ENCODE measurements around the gene MXRA8.

DNA sequence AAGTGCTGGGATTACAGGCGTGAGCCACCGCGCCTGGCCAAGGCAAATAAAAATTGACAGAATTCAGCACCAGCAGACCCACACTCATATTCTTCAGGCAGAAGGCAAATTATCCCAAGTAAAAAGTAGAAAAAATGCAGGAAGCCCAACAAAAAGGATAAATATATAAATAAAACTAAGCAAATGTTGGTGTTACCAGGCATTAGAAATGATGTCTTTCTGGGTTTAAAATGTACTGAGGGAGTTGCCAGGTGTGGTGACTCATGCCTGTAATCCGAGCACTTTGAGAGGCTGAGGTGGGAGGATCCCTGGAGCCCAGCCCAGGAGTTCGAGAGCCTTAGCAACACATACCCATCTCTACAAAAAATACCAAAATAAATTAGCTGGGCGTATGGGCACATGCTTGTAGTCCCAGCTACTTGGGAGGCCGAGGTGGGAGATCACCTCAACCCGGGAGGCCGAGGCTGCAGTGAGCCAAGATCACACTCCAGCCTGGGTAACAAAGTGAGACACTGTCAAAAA, 40.2 kb downstream of the MXRA8 start:
- no peak for TF ChIP-seq NR2F6 (CRISPR knock-in tag; IDR thresholded peaks at IDR 0.05)
- no peak for TF ChIP-seq ARNT (IDR thresholded peaks at IDR 0.05)
- no peak for TF ChIP-seq MAZ (CRISPR knock-in tag; conservative IDR thresholded peaks at IDR 0.05 in 1 of 2, IDR thresholded peaks at IDR 0.05 in 1 of 2)
- no peak for TF ChIP-seq POLR2A (conservative IDR thresholded peaks at IDR 0.05)
- no peak for TF ChIP-seq BRD4 (IDR thresholded peaks at IDR 0.05)
- TF ChIP-seq, protein P1, sequence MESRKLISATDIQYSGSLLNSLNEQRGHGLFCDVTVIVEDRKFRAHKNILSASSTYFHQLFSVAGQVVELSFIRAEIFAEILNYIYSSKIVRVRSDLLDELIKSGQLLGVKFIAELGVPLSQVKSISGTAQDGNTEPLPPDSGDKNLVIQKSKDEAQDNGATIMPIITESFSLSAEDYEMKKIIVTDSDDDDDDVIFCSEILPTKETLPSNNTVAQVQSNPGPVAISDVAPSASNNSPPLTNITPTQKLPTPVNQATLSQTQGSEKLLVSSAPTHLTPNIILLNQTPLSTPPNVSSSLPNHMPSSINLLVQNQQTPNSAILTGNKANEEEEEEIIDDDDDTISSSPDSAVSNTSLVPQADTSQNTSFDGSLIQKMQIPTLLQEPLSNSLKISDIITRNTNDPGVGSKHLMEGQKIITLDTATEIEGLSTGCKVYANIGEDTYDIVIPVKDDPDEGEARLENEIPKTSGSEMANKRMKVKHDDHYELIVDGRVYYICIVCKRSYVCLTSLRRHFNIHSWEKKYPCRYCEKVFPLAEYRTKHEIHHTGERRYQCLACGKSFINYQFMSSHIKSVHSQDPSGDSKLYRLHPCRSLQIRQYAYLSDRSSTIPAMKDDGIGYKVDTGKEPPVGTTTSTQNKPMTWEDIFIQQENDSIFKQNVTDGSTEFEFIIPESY (CRISPR knock-in tag; IDR thresholded peaks at IDR 0.05), result no peak
- no peak for TF ChIP-seq PHF8 (IDR thresholded peaks at IDR 0.05; ENCODE audit: borderline replicate concordance, low read length)
- no peak for TF ChIP-seq NR4A1 (CRISPR knock-in tag; IDR thresholded peaks at IDR 0.05)
- TF ChIP-seq NR4A1 (tag; IDR thresholded peaks at IDR 0.05), result no peak
- TF ChIP-seq, protein P2, sequence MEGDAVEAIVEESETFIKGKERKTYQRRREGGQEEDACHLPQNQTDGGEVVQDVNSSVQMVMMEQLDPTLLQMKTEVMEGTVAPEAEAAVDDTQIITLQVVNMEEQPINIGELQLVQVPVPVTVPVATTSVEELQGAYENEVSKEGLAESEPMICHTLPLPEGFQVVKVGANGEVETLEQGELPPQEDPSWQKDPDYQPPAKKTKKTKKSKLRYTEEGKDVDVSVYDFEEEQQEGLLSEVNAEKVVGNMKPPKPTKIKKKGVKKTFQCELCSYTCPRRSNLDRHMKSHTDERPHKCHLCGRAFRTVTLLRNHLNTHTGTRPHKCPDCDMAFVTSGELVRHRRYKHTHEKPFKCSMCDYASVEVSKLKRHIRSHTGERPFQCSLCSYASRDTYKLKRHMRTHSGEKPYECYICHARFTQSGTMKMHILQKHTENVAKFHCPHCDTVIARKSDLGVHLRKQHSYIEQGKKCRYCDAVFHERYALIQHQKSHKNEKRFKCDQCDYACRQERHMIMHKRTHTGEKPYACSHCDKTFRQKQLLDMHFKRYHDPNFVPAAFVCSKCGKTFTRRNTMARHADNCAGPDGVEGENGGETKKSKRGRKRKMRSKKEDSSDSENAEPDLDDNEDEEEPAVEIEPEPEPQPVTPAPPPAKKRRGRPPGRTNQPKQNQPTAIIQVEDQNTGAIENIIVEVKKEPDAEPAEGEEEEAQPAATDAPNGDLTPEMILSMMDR (IDR thresholded peaks at IDR 0.05 in 2 of 3, conservative IDR thresholded peaks at IDR 0.05 in 1 of 3; ENCODE audit: insufficient read depth in 2 of 3, low read depth in 1 of 3, low read length in 3 of 3), result no peak
- no peak for TF ChIP-seq EZH2 (IDR thresholded peaks at IDR 0.05; ENCODE audit: borderline replicate concordance, low read depth, low read length)
- TF ChIP-seq NFE2 (IDR thresholded peaks at IDR 0.05; ENCODE audit: low read depth), result peak; percentile 26; the same call in 1 of the 2 replicates
- TF ChIP-seq, protein P3, sequence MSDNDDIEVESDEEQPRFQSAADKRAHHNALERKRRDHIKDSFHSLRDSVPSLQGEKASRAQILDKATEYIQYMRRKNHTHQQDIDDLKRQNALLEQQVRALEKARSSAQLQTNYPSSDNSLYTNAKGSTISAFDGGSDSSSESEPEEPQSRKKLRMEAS (CRISPR knock-in tag; IDR thresholded peaks at IDR 0.05), result no peak
